HepG2 (cell line): ENCODE data around the gene PRKCZ. TPM values are rescaled to one million over a fixed set of nuclear protein-coding genes. Genes with fewer than 3 reads are reported as not detected.

Source experiments
- AKAP8 ChIP-seq: sonication (generic); formaldehyde crosslinking; IDR thresholded peaks from 2 replicates; pipeline ENCODE4 v1.5.1; 2020; ENCODE audit warnings: mild to moderate bottlenecking, missing genetic modification reagents
- BRD4 ChIP-seq: sonication (generic); formaldehyde crosslinking; IDR thresholded peaks from 2 replicates; pipeline ENCODE4 v1.4.0; 2020; ENCODE audit warnings: missing genetic modification reagents
- MED1 ChIP-seq: sonication (generic); formaldehyde crosslinking; IDR thresholded peaks from 2 replicates; pipeline ENCODE4 v1.4.0; 2020; ENCODE audit warnings: missing genetic modification reagents
- ZBTB7A ChIP-seq: sonication (generic); formaldehyde crosslinking; IDR thresholded peaks from 2 replicates; pipeline ENCODE4 v1.8.0; 2022; ENCODE audit warnings: mild to moderate bottlenecking, missing genetic modification reagents
- ZFX ChIP-seq: sonication (generic); formaldehyde crosslinking; IDR thresholded peaks from 2 replicates; pipeline ENCODE4 v1.4.0; 2020; ENCODE audit warnings: mild to moderate bottlenecking, low read depth, missing genetic modification reagents, moderate library complexity
- ZNF333 ChIP-seq: sonication (generic); formaldehyde crosslinking; IDR thresholded peaks from 2 replicates; pipeline ENCODE4 v1.4.0; 2020; ENCODE audit warnings: mild to moderate bottlenecking, missing genetic modification reagents, borderline replicate concordance
- ZNF468 ChIP-seq: sonication (generic); formaldehyde crosslinking; IDR thresholded peaks from 2 replicates; pipeline ENCODE4 v1.8.0; 2022; ENCODE audit warnings: mild to moderate bottlenecking, moderate library complexity, missing genetic modification reagents
- ZNF564 ChIP-seq: sonication (generic); formaldehyde crosslinking; IDR thresholded peaks from 2 replicates; pipeline ENCODE4 v1.8.1; 2023; ENCODE audit warnings: mild to moderate bottlenecking, missing genetic modification reagents
- ZNF598 ChIP-seq: sonication (generic); formaldehyde crosslinking; IDR thresholded peaks from 2 replicates; pipeline ENCODE4 v1.5.1; 2020; ENCODE audit warnings: mild to moderate bottlenecking, missing genetic modification reagents, borderline replicate concordance
- ZSCAN21 ChIP-seq: sonication (generic); formaldehyde crosslinking; IDR thresholded peaks from 2 replicates; pipeline ENCODE4 v1.8.0; 2022; ENCODE audit warnings: mild to moderate bottlenecking, missing genetic modification reagents, moderate library complexity, borderline replicate concordance
- polyA plus RNA-seq, 8 experiments: library from polyadenylated mRNA; depleted of rRNA in 3 of 8; stranded (reverse) in 7 of 8; unstranded in 1 of 8; fragments of >200 nt; fragmentation: Illumina TruSeq in 4 of 8; extraction: Trizol in 4 of 8; gene quantifications; 2 replicates each; pipeline versions ENCODE4 v1.2.1 to v1.2.3, GENCODE V29; 2011 to 2016; ENCODE audit warnings: low read depth in 4 of 8, missing spikeins in 1 of 8, mixed read lengths in 1 of 8; ENCODE audit not compliant: insufficient read depth in 1 of 8
- total RNA-seq, 5 experiments: library from RNA; depleted of rRNA; stranded (reverse); fragments of >200 nt; fragmentation: Illumina TruSeq; extraction: Trizol; gene quantifications; 2 replicates each; pipeline ENCODE4 v1.2.3, GENCODE V29; 2016; ENCODE audit warnings: low read depth in 1 of 5
- TF ChIP-seq, protein P1 (sequence below), 2 experiments: sonication (generic) in 1 of 2; formaldehyde crosslinking in 1 of 2; IDR thresholded peaks; 2 replicates each; pipeline versions ENCODE4 v1.6.1 to v1.9.0; 2014 to 2022; ENCODE audit warnings: antibody characterized with exemption in 1 of 2, borderline replicate concordance in 1 of 2, inconsistent platforms in 1 of 2, low read depth in 1 of 2, missing genetic modification reagents in 1 of 2
- TF ChIP-seq, protein P2 (sequence below), 2 experiments: sonication (generic) in 1 of 2; formaldehyde crosslinking in 1 of 2; IDR thresholded peaks; 2 replicates each; pipeline versions ENCODE4 v1.4.0 to v1.6.1; 2016 to 2020; ENCODE audit warnings: borderline replicate concordance in 1 of 2, low read depth in 1 of 2, mild to moderate bottlenecking in 1 of 2, missing genetic modification reagents in 1 of 2
- TF ChIP-seq, protein P3 (sequence below): sonication (generic); formaldehyde crosslinking; IDR thresholded peaks from 2 replicates; pipeline ENCODE4 v1.4.0; 2020; ENCODE audit warnings: mild to moderate bottlenecking, low read depth, missing genetic modification reagents
- TF ChIP-seq, protein P4 (sequence below): sonication (generic); formaldehyde crosslinking; IDR thresholded peaks from 2 replicates; pipeline ENCODE4 v1.5.0; 2020; ENCODE audit warnings: missing genetic modification reagents

PRKCZ gene
- total and polyA plus RNA-seq, 2 of the 13 experiments (the other 11 are each of a cell fraction or from before 2014, with no cell fraction given), result 34.7 to 85.2 TPM

DNA sequence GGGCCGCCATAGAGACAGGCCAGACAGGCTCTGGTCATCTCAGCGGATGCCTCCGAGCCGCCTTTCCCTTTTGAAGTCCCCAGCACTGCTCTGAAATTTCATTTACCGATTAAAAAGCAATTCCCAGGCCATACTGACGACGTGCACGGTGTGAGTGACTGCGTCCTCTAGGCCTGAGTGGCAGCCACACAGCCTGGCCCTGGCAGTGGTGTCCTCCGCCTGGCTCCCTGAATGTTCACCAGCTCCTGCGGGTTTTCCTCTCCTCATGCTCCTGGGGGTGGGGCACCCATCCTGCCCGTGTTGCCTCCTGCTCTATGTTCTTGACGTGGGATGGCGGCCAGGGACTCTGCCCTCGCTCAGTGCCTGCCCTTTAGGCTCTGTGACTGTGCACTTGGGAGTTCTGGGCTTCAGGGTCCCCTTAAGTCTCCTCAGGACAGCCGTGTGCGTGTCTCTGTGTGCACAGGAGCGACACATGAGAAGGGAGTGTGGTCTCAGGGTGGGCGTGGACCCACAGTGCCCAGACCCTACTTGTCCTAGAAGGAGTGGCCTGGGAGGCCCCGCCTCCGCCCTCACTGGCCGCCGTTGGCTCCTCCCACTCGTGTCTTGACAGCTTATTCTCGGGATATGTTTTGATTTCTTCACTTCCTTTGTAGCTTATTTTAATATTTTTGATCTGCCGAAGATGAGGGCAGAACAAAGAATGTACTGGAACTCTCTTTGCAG is 181.5 kb downstream of the PRKCZ start (continued):
- TF ChIP-seq ZNF468 (CRISPR knock-in tag) (0 out of 2 replicates have a peak, but pooled peaks have one; percentile 27), ZSCAN21 (no peak), MED1 (CRISPR knock-in tag) (peak; percentile 25; the same call in 1 of the 2 replicates), ZBTB7A (CRISPR knock-in tag) (peak; percentile 59; the same call in 1 of the 2 replicates), ZFX (CRISPR knock-in tag) (peak; percentile 3; the same call in 1 of the 2 replicates), ZNF598 (CRISPR knock-in tag) (peak; percentile 65; the same call in 1 of the 2 replicates), AKAP8 (CRISPR knock-in tag) (peak; percentile 62; the same call in 1 of the 2 replicates), ZNF564 (CRISPR knock-in tag) (peak; percentile 9; the same call in 1 of the 2 replicates), BRD4 (no peak), ZNF333 (CRISPR knock-in tag) (no peak)
- TF ChIP-seq, protein P1, sequence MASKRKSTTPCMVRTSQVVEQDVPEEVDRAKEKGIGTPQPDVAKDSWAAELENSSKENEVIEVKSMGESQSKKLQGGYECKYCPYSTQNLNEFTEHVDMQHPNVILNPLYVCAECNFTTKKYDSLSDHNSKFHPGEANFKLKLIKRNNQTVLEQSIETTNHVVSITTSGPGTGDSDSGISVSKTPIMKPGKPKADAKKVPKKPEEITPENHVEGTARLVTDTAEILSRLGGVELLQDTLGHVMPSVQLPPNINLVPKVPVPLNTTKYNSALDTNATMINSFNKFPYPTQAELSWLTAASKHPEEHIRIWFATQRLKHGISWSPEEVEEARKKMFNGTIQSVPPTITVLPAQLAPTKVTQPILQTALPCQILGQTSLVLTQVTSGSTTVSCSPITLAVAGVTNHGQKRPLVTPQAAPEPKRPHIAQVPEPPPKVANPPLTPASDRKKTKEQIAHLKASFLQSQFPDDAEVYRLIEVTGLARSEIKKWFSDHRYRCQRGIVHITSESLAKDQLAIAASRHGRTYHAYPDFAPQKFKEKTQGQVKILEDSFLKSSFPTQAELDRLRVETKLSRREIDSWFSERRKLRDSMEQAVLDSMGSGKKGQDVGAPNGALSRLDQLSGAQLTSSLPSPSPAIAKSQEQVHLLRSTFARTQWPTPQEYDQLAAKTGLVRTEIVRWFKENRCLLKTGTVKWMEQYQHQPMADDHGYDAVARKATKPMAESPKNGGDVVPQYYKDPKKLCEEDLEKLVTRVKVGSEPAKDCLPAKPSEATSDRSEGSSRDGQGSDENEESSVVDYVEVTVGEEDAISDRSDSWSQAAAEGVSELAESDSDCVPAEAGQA (IDR thresholded peaks at IDR 0.05; ENCODE audit: low read depth), result 0 out of 2 replicates have a peak, but pooled peaks have one; percentile 9
- TF ChIP-seq, protein P1 (CRISPR knock-in tag; IDR thresholded peaks at IDR 0.05; ENCODE audit: borderline replicate concordance), result no peak
- TF ChIP-seq, protein P2, sequence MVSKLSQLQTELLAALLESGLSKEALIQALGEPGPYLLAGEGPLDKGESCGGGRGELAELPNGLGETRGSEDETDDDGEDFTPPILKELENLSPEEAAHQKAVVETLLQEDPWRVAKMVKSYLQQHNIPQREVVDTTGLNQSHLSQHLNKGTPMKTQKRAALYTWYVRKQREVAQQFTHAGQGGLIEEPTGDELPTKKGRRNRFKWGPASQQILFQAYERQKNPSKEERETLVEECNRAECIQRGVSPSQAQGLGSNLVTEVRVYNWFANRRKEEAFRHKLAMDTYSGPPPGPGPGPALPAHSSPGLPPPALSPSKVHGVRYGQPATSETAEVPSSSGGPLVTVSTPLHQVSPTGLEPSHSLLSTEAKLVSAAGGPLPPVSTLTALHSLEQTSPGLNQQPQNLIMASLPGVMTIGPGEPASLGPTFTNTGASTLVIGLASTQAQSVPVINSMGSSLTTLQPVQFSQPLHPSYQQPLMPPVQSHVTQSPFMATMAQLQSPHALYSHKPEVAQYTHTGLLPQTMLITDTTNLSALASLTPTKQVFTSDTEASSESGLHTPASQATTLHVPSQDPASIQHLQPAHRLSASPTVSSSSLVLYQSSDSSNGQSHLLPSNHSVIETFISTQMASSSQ (IDR thresholded peaks at IDR 0.05; ENCODE audit: low read depth), result no peak
- TF ChIP-seq, protein P2 (CRISPR knock-in tag; IDR thresholded peaks at IDR 0.05; ENCODE audit: borderline replicate concordance), result 0 out of 2 replicates have a peak, but pooled peaks have one; percentile 11
- TF ChIP-seq, protein P3, sequence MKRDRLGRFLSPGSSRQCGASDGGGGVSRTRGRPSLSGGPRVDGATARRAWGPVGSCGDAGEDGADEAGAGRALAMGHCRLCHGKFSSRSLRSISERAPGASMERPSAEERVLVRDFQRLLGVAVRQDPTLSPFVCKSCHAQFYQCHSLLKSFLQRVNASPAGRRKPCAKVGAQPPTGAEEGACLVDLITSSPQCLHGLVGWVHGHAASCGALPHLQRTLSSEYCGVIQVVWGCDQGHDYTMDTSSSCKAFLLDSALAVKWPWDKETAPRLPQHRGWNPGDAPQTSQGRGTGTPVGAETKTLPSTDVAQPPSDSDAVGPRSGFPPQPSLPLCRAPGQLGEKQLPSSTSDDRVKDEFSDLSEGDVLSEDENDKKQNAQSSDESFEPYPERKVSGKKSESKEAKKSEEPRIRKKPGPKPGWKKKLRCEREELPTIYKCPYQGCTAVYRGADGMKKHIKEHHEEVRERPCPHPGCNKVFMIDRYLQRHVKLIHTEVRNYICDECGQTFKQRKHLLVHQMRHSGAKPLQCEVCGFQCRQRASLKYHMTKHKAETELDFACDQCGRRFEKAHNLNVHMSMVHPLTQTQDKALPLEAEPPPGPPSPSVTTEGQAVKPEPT (CRISPR knock-in tag), result no peak
- TF ChIP-seq, protein P4, sequence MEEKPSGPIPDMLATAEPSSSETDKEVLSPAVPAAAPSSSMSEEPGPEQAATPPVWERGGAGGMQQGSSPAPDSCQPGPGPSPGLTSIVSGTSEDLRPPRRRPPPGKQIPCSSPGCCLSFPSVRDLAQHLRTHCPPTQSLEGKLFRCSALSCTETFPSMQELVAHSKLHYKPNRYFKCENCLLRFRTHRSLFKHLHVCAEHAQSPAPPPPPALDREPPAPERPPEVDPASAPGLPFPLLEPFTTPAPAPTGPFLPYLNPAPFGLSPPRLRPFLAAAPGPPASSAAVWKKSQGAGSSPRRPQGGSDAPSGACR (CRISPR knock-in tag), result peak; percentile 23; the same call in 1 of the 2 replicates
